Activated CD4-positive, alpha-beta T cell treated with anti-CD3 and anti-CD28 coated beads, Interleukin-2, amount 10 ng/mL, durations not matched to agents 7 days and 5 days (primary cell): ENCODE data around the gene MGMT. TPM values are rescaled to one million over a fixed set of nuclear protein-coding genes. Genes with fewer than 3 reads are reported as not detected.

ENCODE experiments used
- CTCF ChIA-PET: fragments of 350-600 bp; sonication (Branson Sonifier 250); formaldehyde crosslinking; loops from one replicate; lab custom pipeline; 2021; ENCODE audit warnings: antibody characterized with exemption; lab: Charles Lee
- POLR2A ChIA-PET: fragments of 350-600 bp; sonication (Branson Sonifier 250); formaldehyde crosslinking; loops from one replicate; lab custom pipeline; 2021; ENCODE audit warnings: antibody characterized with exemption; lab: Charles Lee
- DNase-seq: peaks from one replicate; pipeline ENCODE4 v3.0.0-alpha.2; 2020
- H3K27ac Mint-ChIP-seq: one replicate; pipeline ENCODE4 v1.8.0; 2021; ENCODE audit warnings: mild to moderate bottlenecking, moderate library complexity, mixed read lengths
- H3K27me3 Mint-ChIP-seq: one replicate; pipeline ENCODE4 v1.8.0; 2021; ENCODE audit warnings: mixed read lengths
- H3K36me3 Mint-ChIP-seq: one replicate; pipeline ENCODE4 v1.8.0; 2021; ENCODE audit warnings: low read depth, mixed read lengths
- H3K4me1 Mint-ChIP-seq: one replicate; pipeline ENCODE4 v1.8.0; 2021; ENCODE audit warnings: mixed read lengths
- H3K4me3 Mint-ChIP-seq: one replicate; pipeline ENCODE4 v1.8.0; 2021; ENCODE audit warnings: mild to moderate bottlenecking, moderate library complexity, mixed read lengths
- H3K9me3 Mint-ChIP-seq: one replicate; pipeline ENCODE4 v1.8.0; 2021; ENCODE audit warnings: mixed read lengths
- total RNA-seq, 2 experiments: library from RNA; stranded (reverse); gene quantifications; one replicate each; pipeline ENCODE4 v1.2.3, GENCODE V29; 2021

The MGMT gene
- total RNA-seq, 2 experiments from 2014 or later = 17.6 to 19.3 TPM

DNA sequence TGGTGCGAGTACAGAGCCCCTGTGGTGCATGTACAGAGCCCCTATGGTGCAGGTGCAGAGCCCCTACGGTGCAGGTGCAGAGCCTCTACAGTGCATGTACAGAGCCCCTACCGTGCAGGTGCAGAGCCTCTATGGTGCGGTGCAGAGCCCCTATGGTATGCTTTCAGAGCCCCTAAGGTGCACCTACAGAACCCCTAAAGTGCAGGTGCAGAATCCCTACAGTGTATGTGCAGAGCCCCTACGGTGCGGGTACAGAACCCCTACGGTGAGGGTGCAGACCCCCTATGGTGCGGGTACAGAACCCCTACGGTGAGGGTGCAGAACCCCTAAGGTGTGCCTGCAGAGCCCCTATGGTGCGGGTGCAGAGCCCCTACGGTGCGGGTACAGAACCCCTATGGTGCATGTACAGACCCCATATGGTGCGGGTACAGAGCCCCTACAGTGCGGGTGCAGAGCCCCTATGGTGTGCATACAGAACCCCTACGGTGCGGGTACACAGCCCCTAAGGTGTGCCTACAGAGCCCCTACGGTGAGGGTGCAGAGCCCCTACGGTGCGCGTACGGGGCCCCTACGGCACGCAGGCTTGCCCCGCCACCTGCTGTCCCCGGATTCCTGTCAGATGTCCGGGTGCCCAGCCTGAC is 53.5 kb downstream of the MGMT start:
- ChIA-PET CTCF (no interaction called here), POLR2A (no interaction called here)
- Mint-ChIP-seq H3K4me3 (no peak overlapping the region), H3K9me3 (peaks cover 13% of the 10 kb centered on the region), H3K27me3 (no peaks in the 10 kb centered on the region), H3K27ac (no peak overlapping the region), H3K36me3 (peaks cover 8% of the 10 kb centered on the region), H3K4me1 (no peaks in the 10 kb centered on the region)
- no peak for DNase-seq

DNA sequence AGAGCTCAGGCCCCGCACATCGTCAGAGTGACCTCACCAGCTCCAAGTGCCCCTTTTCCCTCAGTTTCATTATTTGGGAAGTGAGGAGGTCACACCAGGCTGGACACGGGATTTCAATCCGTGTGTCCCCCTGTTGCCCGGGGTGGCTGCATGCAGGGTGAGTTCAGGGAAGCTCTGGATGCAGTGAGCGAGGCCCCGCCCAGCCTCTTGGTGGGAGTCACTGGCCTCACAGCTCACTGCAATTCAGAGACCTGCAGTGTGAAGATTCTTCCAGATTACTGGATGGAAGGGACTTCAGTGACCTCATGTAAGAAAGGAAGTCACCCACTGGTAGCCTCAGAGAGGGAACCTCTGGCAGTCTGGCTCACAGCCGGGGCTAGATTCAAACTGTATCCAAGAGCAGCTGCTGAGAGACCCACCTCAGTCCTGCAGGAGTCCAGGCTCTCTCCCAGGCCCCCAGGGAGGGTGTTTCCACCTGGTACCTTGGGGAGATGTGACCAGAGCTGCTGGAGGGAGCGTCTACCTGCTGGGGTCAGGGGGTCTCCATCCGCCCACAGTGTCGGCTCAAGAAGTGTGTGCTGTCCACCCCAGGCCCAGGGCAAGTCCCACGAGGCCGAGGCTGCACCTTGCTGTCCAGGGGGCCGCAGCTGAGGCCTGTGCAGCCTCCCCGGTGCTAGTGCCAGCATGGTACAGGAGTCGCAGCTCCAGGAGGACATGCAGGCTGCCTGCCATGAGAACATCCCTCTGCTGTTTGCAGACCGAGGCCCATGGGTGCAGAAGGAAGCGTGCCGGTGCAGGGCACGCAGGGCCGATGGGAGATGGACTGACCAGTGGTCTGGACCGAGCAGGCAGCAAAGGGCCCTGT is 54.4 kb downstream of the MGMT start:
- no peak overlapping the region for H3K27ac Mint-ChIP-seq
- no peak for DNase-seq
- ChIA-PET CTCF (interaction anchor here (0.6 kb wide), 2 partner anchors 75 to 246 kb away, joined by 3 to 8 read pairs; no protein-coding TSS in a partner anchor), POLR2A (no interaction called here)
- H3K9me3 Mint-ChIP-seq = peaks cover 10% of the 10 kb centered on the region
- H3K27me3 Mint-ChIP-seq = no peaks in the 10 kb centered on the region
- no peaks in the 10 kb centered on the region for H3K4me1 Mint-ChIP-seq
- H3K4me3 Mint-ChIP-seq = no peak overlapping the region
- H3K36me3 Mint-ChIP-seq = peaks cover 8% of the 10 kb centered on the region

DNA sequence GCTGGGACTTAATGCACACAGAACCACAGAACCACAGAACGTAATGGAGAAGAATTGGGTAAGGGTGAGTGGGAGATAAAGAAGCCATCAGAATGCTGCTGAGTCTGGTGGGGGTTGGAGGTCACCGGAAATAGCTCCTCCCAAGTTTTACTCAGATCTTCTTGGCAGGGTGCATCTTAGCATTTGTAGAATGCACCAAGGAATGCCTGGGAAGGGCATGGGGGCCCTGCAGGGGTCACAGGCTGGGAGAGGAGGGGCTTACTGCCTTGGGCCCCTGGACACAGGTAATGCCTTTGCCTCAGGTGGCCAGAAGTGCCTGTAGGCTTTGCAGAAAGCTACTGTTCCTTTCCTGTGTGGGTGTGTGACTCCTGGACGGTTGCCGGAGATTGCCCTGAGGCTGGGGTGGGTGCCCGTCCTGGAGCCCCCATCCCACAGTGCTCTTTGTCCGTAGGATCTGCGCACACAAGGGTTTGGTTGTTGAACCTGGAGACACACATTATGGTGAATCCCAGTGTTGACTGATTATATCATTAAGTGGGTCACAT is 55.1 kb downstream of the MGMT start:
- Mint-ChIP-seq H3K4me1 (no peaks in the 10 kb centered on the region), H3K27ac (no peak overlapping the region), H3K27me3 (no peaks in the 10 kb centered on the region), H3K36me3 (peaks cover 10% of the 10 kb centered on the region), H3K9me3 (peaks cover 12% of the 10 kb centered on the region), H3K4me3 (no peak overlapping the region)
- ChIA-PET POLR2A (no interaction called here), CTCF (interaction anchor here (0.6 kb wide), 1 partner anchor 76 kb away, joined by 8 read pairs; no protein-coding TSS in a partner anchor)
- DNase-seq = no peak

DNA sequence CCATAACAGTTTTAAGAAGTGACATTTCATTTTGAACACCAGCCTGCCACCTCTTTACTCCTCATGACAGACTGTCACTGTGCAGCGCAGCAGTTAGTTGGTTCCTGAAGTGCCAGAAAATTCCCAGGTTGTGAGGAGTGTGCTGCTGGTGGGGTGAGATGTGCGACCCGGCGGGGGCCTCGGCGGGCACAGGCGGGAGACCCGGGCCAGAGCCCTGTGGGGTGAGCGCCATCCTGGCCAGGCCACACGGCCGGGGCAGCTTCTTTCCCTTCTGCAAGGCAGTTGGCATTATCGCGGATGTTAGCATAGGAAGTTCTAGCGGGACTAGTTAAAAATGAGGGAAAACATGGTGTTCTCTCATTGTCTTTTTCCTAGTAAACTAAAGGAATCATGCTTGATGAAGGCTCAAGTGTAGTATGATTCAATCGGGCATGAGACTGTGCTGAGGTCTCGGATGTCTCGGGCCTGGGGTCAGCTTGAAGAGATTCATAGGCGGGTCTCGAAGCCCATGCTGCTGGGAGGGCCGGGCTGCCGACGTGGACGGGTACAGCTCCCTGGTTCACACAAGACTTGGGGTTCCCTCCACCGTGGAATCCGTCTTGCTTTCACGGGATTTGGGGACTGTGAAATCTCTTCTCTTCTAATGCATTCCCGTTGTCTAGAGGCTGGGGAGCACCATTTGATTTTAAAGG is 56.1 kb downstream of the MGMT start:
- ChIA-PET CTCF (no interaction called here), POLR2A (no interaction called here)
- Mint-ChIP-seq H3K36me3 (peaks cover 10% of the 10 kb centered on the region), H3K4me3 (no peak overlapping the region), H3K27ac (no peak overlapping the region), H3K4me1 (no peaks in the 10 kb centered on the region), H3K27me3 (no peaks in the 10 kb centered on the region), H3K9me3 (peaks cover 17% of the 10 kb centered on the region)
- no peak for DNase-seq

DNA sequence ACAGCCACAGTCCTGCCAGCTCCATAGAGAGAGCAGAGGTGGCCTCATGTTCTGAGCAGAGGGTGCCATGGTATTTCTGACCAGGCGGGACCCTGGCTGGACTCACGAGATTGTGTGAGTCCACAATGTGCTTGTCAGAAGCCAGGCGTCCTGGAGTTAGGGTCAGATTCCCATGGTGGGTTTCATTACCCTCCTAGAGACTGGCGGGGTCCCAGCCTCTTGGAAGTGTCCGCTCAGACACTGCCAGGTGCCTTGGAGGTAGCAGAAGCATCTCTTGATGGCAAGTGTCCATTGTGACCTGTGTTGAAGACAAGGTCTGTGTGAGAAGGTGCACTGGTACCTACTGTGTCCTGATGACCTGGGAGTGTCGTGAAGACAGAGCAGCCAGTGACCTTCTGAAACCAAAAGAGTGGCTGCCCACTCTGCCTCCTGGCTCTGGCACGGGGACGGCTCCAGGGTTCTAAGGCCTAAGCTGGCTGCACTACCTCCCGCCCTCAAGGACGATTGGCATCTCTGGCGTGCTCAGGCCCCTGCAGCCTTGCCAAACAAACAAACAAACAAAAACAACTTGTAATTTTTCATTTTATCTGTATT is 56.8 kb downstream of the MGMT start:
- CTCF ChIA-PET = no interaction called here
- no peaks in the 10 kb centered on the region for H3K4me1 Mint-ChIP-seq
- H3K27ac Mint-ChIP-seq = no peak overlapping the region
- H3K9me3 Mint-ChIP-seq = peaks cover 17% of the 10 kb centered on the region
- peaks cover 11% of the 10 kb centered on the region for H3K36me3 Mint-ChIP-seq
- H3K4me3 Mint-ChIP-seq = no peak overlapping the region
- POLR2A ChIA-PET = no interaction called here
- no peak for DNase-seq
- H3K27me3 Mint-ChIP-seq = no peaks in the 10 kb centered on the region

DNA sequence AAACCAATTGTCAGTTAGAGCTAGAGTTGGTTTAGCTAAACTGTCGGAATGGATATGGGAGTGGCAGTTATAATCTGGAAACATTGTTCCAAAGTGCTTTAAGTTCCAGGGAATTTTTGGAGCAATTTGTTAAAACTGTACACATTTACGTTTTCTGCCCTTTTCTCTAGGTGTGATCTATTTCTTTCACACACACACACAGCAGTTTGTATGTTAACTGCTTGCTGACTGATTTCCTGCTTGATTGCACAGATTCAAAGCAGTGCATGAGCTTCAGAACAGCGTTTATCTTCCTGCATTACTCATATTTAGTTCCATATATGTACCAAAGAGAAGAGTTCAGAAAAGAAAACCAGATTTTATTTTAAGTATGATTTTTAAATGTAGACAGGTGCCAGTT is 57.9 kb downstream of the MGMT start:
- no peaks in the 10 kb centered on the region for H3K4me1 Mint-ChIP-seq
- ChIA-PET POLR2A (no interaction called here), CTCF (no interaction called here)
- H3K27ac Mint-ChIP-seq = no peak overlapping the region
- peaks cover 7% of the 10 kb centered on the region for H3K36me3 Mint-ChIP-seq
- DNase-seq = no peak
- H3K9me3 Mint-ChIP-seq = peaks cover 9% of the 10 kb centered on the region
- H3K27me3 Mint-ChIP-seq = no peaks in the 10 kb centered on the region
- no peak overlapping the region for H3K4me3 Mint-ChIP-seq

DNA sequence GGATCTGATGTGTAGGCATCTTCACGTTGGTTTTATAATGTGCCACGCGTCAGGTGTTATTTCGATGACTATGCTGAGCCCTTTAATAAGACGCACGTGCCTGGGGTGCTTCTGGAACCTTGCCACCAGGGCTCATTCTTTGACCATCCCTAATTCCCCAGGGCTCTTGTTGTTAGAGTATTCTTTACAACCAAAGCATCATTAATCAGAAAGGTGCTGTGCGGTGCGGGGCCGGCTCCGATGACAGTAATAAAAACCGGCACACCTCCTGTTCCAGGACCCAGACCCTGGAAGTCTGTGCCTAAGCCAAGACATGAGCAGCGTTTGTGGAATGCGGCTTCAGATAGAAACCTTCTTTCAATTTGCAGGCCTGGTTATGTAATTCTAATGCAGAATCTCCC is 58.4 kb downstream of the MGMT start:
- peaks cover 6% of the 10 kb centered on the region for H3K36me3 Mint-ChIP-seq
- H3K4me3 Mint-ChIP-seq = no peak overlapping the region
- ChIA-PET CTCF (no interaction called here), POLR2A (no interaction called here)
- H3K4me1 Mint-ChIP-seq = no peaks in the 10 kb centered on the region
- H3K9me3 Mint-ChIP-seq = peaks cover 8% of the 10 kb centered on the region
- DNase-seq = no peak
- no peak overlapping the region for H3K27ac Mint-ChIP-seq
- H3K27me3 Mint-ChIP-seq = no peaks in the 10 kb centered on the region

DNA sequence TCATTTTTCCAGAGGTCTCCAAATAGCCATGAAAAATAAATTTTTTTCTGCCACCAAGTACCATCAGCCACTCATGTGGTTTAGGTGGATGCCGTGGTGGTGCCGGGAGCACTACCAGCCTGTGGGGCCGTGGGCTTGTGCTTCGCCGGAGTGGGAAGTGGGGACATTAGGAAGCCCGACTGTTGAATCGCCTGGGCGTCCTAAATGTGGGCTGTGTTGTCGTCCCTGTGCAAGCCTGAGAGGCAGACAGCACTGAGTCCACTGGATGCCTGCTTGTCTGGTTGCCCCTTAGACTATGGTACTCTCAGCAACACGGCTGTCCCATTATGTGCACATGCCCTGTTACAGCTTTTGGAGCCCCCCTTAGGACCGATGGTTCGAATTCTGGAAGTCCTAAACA is 59.9 kb downstream of the MGMT start:
- CTCF ChIA-PET = no interaction called here
- no peaks in the 10 kb centered on the region for H3K4me1 Mint-ChIP-seq
- no peak for DNase-seq
- POLR2A ChIA-PET = no interaction called here
- peaks cover 13% of the 10 kb centered on the region for H3K9me3 Mint-ChIP-seq
- no peak overlapping the region for H3K4me3 Mint-ChIP-seq
- no peaks in the 10 kb centered on the region for H3K27me3 Mint-ChIP-seq
- peaks cover 6% of the 10 kb centered on the region for H3K36me3 Mint-ChIP-seq
- H3K27ac Mint-ChIP-seq = no peak overlapping the region

DNA sequence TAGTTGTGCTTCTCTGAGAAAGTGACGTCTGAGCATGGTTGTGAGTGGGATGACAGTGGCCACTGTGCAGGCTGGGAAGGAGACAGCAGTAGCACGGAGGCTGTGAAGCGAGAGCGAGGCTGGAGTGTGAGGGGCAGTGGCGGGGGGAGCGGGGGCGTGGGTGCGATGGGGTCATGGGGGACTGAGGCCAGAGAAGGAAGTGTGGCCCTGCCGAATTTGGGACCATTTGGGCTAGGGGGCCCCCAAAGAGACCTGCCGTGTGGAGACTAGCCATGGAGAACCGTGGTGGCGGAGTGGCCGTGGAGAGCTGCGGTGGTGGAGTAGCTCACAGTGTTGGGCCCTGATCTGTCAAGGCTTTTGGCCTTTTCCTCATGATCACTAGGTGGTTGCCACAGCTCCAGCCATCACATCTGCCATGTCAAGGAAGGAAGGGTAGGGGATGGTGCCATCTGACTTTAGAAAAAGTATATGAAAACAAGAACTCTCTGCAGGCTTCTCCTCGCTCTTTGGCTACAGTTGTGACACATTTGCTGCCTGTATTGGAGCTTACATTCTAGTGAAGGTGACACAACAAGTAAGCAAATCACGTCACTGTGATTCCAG is 61.4 kb downstream of the MGMT start:
- Mint-ChIP-seq H3K36me3 (peaks cover 11% of the 10 kb centered on the region), H3K9me3 (peaks cover 13% of the 10 kb centered on the region), H3K4me3 (no peak overlapping the region), H3K27me3 (no peaks in the 10 kb centered on the region), H3K27ac (no peak overlapping the region), H3K4me1 (no peaks in the 10 kb centered on the region)
- POLR2A ChIA-PET = no interaction called here
- no peak for DNase-seq
- CTCF ChIA-PET = no interaction called here

DNA sequence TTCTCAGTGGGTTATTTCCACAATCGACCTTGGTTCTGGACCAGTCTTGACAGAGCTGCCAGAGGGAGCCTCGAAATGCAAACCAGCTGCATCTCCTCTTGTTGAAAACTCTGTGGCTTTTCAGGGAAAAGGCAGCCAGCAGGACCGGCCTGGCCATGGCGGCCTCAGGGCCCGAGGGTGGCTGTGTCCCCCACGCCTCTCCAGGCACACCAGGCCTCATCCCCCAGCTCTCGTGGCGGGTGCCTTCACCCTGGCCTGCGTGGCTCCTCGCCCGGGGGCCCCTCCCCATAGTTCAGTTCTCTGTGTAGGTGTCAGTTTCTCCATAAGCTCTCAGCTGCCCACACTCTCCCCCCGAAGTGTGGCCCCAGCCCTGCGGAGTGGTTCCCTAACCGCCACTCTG is 63.5 kb downstream of the MGMT start:
- H3K27me3 Mint-ChIP-seq = no peaks in the 10 kb centered on the region
- H3K4me3 Mint-ChIP-seq = no peak overlapping the region
- H3K9me3 Mint-ChIP-seq = peaks cover 13% of the 10 kb centered on the region
- ChIA-PET POLR2A (no interaction called here), CTCF (no interaction called here)
- DNase-seq = no peak
- H3K27ac Mint-ChIP-seq = no peak overlapping the region
- no peaks in the 10 kb centered on the region for H3K4me1 Mint-ChIP-seq
- peaks cover 11% of the 10 kb centered on the region for H3K36me3 Mint-ChIP-seq

DNA sequence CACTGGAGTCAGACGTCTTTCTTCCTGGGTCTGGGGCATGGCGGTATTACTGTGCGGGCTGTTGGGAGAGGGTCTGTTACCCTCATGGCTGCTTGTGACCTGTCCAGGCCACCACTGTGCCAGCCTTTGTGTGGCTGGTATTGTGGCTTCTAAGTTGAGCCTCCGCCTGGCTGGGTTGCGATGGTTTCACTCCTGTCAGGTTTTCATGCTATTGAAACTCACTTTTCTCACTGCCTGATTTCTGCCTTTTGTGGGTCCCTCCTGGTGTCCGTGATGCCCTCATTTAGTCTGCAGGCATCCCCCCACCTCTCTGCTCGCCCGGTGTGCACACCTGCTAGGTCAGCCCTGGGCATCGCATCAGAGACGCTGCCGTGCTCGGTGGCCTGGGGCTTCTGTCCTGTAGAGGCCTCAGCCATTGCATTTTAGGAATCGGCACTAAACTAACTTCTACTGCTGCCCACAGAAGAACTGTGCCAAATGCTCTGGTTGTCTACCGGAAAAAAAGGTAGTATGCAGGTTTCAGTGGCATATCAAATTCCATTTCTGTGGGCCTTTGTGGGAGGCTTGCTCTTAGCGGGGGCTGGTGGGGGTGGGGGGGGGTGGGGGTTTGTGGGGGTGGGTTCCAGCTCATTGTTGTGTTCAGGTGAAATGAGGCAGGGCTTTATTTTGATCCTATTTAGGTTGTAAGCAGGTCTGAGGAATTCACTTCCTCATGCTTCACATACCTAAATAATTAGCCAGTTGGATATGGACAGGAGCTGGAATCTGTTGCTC is 64.3 kb downstream of the MGMT start:
- H3K27me3 Mint-ChIP-seq = no peaks in the 10 kb centered on the region

More for the DNA sequence above, 64.3 kb downstream of the MGMT start:
- H3K4me3 Mint-ChIP-seq = no peak overlapping the region
- H3K36me3 Mint-ChIP-seq = peaks cover 15% of the 10 kb centered on the region
- H3K4me1 Mint-ChIP-seq = no peaks in the 10 kb centered on the region
- no peak for DNase-seq
- no peak overlapping the region for H3K27ac Mint-ChIP-seq
- ChIA-PET POLR2A (no interaction called here), CTCF (no interaction called here)
- H3K9me3 Mint-ChIP-seq = peaks cover 15% of the 10 kb centered on the region
